Retinal pigment epithelial cell (primary cell): ENCODE measurements around the gene F5.

Experiments used
- DNase-seq: peaks from one replicate; pipeline ENCODE4 v3.0.0-alpha.2; 2010; ENCODE audit warnings: low read depth
- H3K4me3 ChIP-seq: 2 replicates; pipeline ENCODE4 v1.5.1; 2011; ENCODE audit warnings: mild to moderate bottlenecking, low read length, control low read depth, moderate library complexity
- TF ChIP-seq, protein P1 (sequence below): conservative IDR thresholded peaks from 2 replicates; pipeline ENCODE4 v1.5.1; 2011; ENCODE audit warnings: low read depth, low read length, control low read depth, inconsistent platforms

Gene F5

GRCh38 chr1:169576241-169576934 lies 9.9 kb downstream of the F5 start:
- H3K4me3 ChIP-seq = no peak overlapping the region
- no peak for DNase-seq
- TF ChIP-seq, protein P1, sequence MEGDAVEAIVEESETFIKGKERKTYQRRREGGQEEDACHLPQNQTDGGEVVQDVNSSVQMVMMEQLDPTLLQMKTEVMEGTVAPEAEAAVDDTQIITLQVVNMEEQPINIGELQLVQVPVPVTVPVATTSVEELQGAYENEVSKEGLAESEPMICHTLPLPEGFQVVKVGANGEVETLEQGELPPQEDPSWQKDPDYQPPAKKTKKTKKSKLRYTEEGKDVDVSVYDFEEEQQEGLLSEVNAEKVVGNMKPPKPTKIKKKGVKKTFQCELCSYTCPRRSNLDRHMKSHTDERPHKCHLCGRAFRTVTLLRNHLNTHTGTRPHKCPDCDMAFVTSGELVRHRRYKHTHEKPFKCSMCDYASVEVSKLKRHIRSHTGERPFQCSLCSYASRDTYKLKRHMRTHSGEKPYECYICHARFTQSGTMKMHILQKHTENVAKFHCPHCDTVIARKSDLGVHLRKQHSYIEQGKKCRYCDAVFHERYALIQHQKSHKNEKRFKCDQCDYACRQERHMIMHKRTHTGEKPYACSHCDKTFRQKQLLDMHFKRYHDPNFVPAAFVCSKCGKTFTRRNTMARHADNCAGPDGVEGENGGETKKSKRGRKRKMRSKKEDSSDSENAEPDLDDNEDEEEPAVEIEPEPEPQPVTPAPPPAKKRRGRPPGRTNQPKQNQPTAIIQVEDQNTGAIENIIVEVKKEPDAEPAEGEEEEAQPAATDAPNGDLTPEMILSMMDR = no peak

DNA sequence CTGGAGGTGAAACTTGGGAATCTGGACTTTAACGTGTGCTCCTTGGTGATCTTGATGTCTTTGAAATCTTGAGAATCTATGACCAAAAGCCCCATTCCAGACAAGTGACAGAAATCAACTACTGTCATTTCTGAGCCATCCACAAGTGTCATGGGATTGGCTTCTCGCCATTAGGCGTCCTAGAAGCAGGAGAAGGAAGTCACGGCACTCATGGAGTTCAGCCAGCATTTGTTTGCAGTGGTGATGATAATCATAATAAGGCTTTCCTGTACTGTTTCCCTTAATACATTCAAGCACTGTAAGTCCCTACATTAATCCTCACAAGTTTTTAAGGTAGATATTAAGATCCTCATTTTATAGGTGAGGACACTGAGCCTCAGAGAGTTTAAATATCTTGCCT lies 11.9 kb downstream of the F5 start:
- DNase-seq = no peak
- TF ChIP-seq, protein P1 = no peak
- no peak overlapping the region for H3K4me3 ChIP-seq

- H3K4me3 ChIP-seq = no peak overlapping the region
- TF ChIP-seq, protein P1 = no peak
- DNase-seq = no peak
These were observed 14.1 kb downstream of the F5 start for GRCh38 chr1:169572187-169572586.

GRCh38 chr1:169571450-169571849 lies 14.8 kb downstream of the F5 start:
- no peak for DNase-seq
- TF ChIP-seq, protein P1 = no peak
- no peak overlapping the region for H3K4me3 ChIP-seq

- DNase-seq = no peak
- TF ChIP-seq, protein P1 = no peak
- no peak overlapping the region for H3K4me3 ChIP-seq
These were observed 16.1 kb downstream of the F5 start for GRCh38 chr1:169570172-169570574.

- TF ChIP-seq, protein P1 = no peak
- no peak overlapping the region for H3K4me3 ChIP-seq
- no peak for DNase-seq
These were observed 17.8 kb downstream of the F5 start for GRCh38 chr1:169568497-169568896.
